Heart right ventricle (tissue), 16 donors: ENCODE data around the gene GPM6B. TPM values are rescaled to one million over a fixed set of nuclear protein-coding genes. Genes with fewer than 3 reads are reported as not detected.
"Not testable (repeated sequence)": the region's sequence is repeated elsewhere in the genome, so short reads cannot be mapped to it uniquely, and the experiment has no call there.

Source experiments
- ATAC-seq, 8 donors: fragments of 200-7000 bp; cut with Tn5 transposase; one replicate each; pipeline ENCODE4 v1.9.1; 2020; ENCODE audit warnings: mild to moderate bottlenecking in 8 of 8, moderate library complexity in 8 of 8, moderate number of reproducible peaks in 1 of 8
- DNase-seq, 2 donors: peaks; one replicate each; pipeline ENCODE4 v3.0.0-alpha.2; 2020
- H3K27ac ChIP-seq, 10 donors: fragments of 200-600 bp; sonication (generic) in 2 of 10; one replicate each; pipeline versions ENCODE4 v1.5.0 to v1.8.0; 2020 to 2022; ENCODE audit warnings: mild to moderate bottlenecking in 3 of 10
- H3K27me3 ChIP-seq, 7 donors: fragments of 200-600 bp; one replicate each; pipeline ENCODE4 v1.8.0; 2021 to 2022; ENCODE audit warnings: mild to moderate bottlenecking in 2 of 7
- H3K36me3 ChIP-seq, 9 donors: fragments of 200-600 bp; sonication (generic) in 1 of 9; one replicate each; pipeline versions ENCODE4 v1.5.0 to v1.8.0; 2020 to 2022; ENCODE audit warnings: mild to moderate bottlenecking in 2 of 9
- H3K4me1 ChIP-seq, 9 donors: fragments of 200-600 bp; sonication (generic) in 1 of 9; one replicate each; pipeline versions ENCODE4 v1.5.0 to v1.8.0; 2020 to 2022; ENCODE audit warnings: mild to moderate bottlenecking in 4 of 9
- H3K4me3 ChIP-seq, 10 donors: fragments of 200-600 bp; sonication (generic) in 2 of 10; one replicate each; pipeline versions ENCODE4 v1.5.0 to v1.8.0; 2020 to 2022; ENCODE audit warnings: mild to moderate bottlenecking in 7 of 10, moderate library complexity in 2 of 10
- H3K9me3 ChIP-seq, 11 donors: fragments of 200-600 bp in 10 of 11; sonication (generic) in 2 of 11; one replicate each; pipeline versions ENCODE4 v1.5.0 to v1.8.0; 2013 to 2022; ENCODE audit warnings: mild to moderate bottlenecking in 2 of 11, control low read depth in 1 of 11, moderate library complexity in 1 of 11
- CTCF ChIP-seq, 9 donors: fragments of 200-600 bp; sonication (generic) in 2 of 9; IDR thresholded peaks; one replicate each; pipeline versions ENCODE4 v1.5.0 to v1.8.0; 2021 to 2022; ENCODE audit warnings: antibody characterized with exemption in 9 of 9, mild to moderate bottlenecking in 5 of 9, moderate library complexity in 1 of 9
- WGBS, 2 donors: extraction: QIAGEN DNeasy Blood & Tissue Kit; methylation state at CpG; one replicate each; pipeline ENCODE4 v1.1.7; 2013; ENCODE audit warnings: inconsistent platforms in 1 of 2; 5-methylcytosine and 5-hydroxymethylcytosine counted together
- intact Hi-C, 10 donors: fragments of 100-400 bp; cut with DNase I; formaldehyde crosslinking; loops; one replicate each; pipeline versions ENCODE4 v1.11.1 to v1.14.2; 2022
- polyA plus RNA-seq, 2 donors: library from polyadenylated mRNA; stranded (reverse); fragments of 200-250 nt; gene quantifications; one replicate each; pipeline ENCODE4 v1.2.3, GENCODE V29; 2013
- total RNA-seq, 10 donors: library from RNA; stranded (reverse); fragmentation: NEBNext Ultra II Directional in 3 of 10; extraction: Animal tissue kit (Norgen Biotek cat#: 25700) in 3 of 10; gene quantifications; one replicate each; pipeline versions ENCODE4 v1.2.1 to v1.2.4, GENCODE V29; 2021 to 2023
- donor health status: Arrhythmogenic right ventricular cardiomyopathy.
- donor health status: ischemic (EF 13 %, LVEDD 7.1; RV severe dilation, severe dysfunction).
- donor health status: healthy with polysubstance abuse.
- donor health status: DM: no; HTN: yes; CAD: no.
- donor health status: DM: no; HTN: no; CAD: no.
- donor health status: ischemic (EF 25% LVEDD 6.9; RV normal size, moderate dysfunction).
- donor health status: ischemic (EF 25% LVEDD 5.7; RV mildly dilated, moderate dysfunction).
- donor health status: healthy.
- donor health status: DM: yes; HTN: yes; CAD: no.
- donor health status: Ischemic cardiomyopathy.
- donor health status: ischemic (EF 35%, LVEDD 5.7; RV mildly dilated, moderate dysfunction).
- donor health status: nonischemic (EF 11% LVEDD 7.7; RV severe dilation, severe dysfunction).
- donor health status: DM: yes; HTN: yes; CAD: no.
- donor health status: PGD.
- donor health status: ischemic (EF 29% LVEDD 5.4; RV normal size, mild dysfunction).
- donor health status: nonischemic (EF 23%, LVEDD 6.1; RV moderate dilation, normal function).

Gene GPM6B
- total and polyA plus RNA-seq, 12 donors, result 0.94 to 7.8 (median 2.8) TPM

DNA sequence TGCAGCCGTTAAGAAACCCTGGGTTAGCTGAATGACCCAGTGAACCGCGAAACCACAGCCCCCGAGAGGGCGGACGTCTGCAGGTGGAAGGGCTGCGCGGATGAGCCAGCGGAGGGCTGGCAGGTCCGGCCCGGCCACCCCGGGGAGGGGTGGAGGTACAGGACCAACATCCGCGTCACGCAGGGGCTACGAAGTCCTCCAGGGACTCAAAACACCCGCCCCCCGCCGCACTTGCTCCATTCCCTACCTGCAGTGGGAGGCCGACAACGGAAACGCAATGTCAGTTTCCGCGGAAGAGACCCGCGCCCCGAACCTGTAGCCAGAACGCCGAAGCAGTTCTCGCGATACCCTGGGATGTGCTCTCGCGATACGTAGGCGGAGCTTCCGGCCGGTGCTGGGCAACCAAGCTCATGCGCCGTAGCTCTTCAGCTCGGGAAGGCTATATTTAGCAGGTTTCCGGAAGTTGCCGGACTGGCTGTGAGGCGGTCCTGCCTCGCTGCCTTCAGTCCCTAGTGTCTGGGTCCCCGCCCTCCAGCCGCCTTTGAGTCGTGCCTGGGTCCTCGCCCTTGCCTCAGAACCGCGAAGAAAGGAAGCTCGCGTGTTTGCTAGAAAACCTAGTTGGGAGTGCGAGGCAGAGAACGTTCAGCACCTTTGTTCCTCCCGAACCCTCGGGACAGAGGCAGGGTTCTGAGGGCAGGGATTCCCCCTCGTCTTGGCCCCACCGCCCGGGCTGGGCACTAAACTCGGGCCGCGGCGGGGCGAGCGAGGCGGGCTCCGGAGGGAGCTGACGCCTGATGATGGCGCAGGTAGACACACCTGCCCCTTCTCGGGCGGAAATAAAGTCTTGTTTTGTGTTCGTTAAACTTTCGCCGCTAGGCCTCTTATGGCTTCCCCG lies 82.4 kb downstream of the GPM6B start, which contains the start of the genes OFD1 and TRAPPC2:
Gene OFD1, plus strand, starts transcription at position 471 of the 895 bp plus-strand sequence. Its CDS starts 324 bp downstream, at position 795.
Gene TRAPPC2, minus strand, starts transcription at position 343 of the 895 bp plus-strand sequence. CDS start 14,657 bp downstream, outside the sequence.
- 0% methylated on average over 67 to 71 of the region's 75 CpGs for WGBS, 2 donors

DNA sequence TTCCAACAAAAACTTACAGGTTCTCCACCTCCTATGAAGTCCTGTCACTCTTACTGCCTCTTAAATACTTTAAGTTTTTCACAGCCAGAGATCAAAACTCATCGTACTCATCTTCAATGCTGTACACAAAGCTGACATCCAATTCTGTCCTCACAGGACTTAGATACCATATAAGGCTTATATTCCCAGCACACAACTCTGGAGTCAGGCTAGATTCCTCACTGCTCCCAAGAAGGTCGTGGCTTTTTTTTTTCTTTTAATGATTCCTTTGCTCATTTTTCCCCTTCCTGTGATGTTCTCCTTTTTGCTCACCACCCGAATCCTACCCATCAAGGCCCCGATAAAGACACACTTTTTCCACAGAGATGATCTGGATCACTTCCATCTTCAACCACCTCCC lies 83.4 kb downstream of the GPM6B start:
- DNase-seq (no peak), ATAC-seq (no peak)
- peak overlapping the region in 7 of 10 donors; percentile 75 to 93 (median 91) for H3K27ac ChIP-seq
- intact Hi-C loops, result loop anchor here in 3 of 10 donors (5.0 kb wide), 4 partner anchors 41 to 81 kb away; partner anchors contain the start of genes TCEANC (in 2 of the 3) and RAB9A (in 1 of the 3)
- H3K9me3 ChIP-seq, result peaks cover 0 to 19% (median 0%) of the 10 kb centered on the region in 11 donors
- H3K4me3 ChIP-seq, result peak overlapping the region; percentile 53 to 95 (median 81)
- H3K4me1 ChIP-seq, result peaks cover 0 to 43% (median 11%) of the 10 kb centered on the region in 9 donors
- WGBS, 2 donors, result 16 to 24% methylated on average over 4 of the region's 4 CpGs
- H3K36me3 ChIP-seq, result peaks cover 0 to 16% (median 0%) of the 10 kb centered on the region in 9 donors
- no peak for TF ChIP-seq CTCF (IDR thresholded peaks at IDR 0.05)
- peaks cover 0 to 30% (median 0%) of the 10 kb centered on the region in 7 donors for H3K27me3 ChIP-seq

More for the DNA sequence above, 82.4 kb downstream of the GPM6B start, which contains the start of the genes OFD1 and TRAPPC2:
- intact Hi-C loops, result loop anchor here in 5 of 10 donors (1.0 to 5.0 kb wide), 7 partner anchors 42 to 82 kb away; partner anchors contain the start of genes RAB9A (in 3 of the 5) and TCEANC (in 2 of the 5)
- no peak for TF ChIP-seq CTCF (IDR thresholded peaks at IDR 0.05)
- ATAC-seq (peak; percentile 99 to 100 (median 100)), DNase-seq (peak; percentile 86 to 90)
- H3K36me3 ChIP-seq, result peaks cover 0 to 24% (median 0%) of the 10 kb centered on the region in 9 donors
- peak within 1 kb of the TSS; percentile 53 to 95 (median 81) for H3K4me3 ChIP-seq
- H3K27ac ChIP-seq, result peak within 1 kb of the TSS; percentile 75 to 93 (median 90)
- peaks cover 0 to 43% (median 11%) of the 10 kb centered on the region in 9 donors for H3K4me1 ChIP-seq
- peaks cover 0 to 30% (median 0%) of the 10 kb centered on the region in 7 donors for H3K27me3 ChIP-seq
- H3K9me3 ChIP-seq, result peaks cover 0 to 14% (median 0%) of the 10 kb centered on the region in 11 donors

GRCh38 chrX:13732246-13733067 lies 84.4 kb downstream of the GPM6B start:
- ATAC-seq, result no peak
- intact Hi-C loops, result loop anchor here in 3 of 10 donors (5.0 kb wide), 4 partner anchors 40 to 80 kb away; partner anchors contain the start of genes TCEANC (in 2 of the 3) and RAB9A (in 1 of the 3)
- TF ChIP-seq CTCF (IDR thresholded peaks at IDR 0.05), result no peak

DNA sequence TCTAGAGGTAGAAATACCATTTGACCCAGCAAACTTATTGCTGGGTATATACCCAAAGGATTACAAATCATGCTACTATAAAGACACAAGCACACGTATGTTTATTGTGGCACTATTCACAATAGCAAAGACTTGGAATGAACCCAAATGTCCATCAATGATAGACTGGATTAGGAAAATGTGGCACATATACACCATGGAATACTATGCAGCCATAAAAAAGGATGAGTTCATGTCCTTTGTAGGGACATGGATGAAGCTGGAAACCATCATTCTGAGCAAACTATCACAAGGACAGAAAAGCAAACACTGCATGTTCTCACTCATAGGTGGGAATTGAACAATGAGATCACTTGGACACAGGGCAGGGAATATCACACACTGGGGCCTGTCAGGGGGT lies 86.4 kb downstream of the GPM6B start:
- Histone ChIP-seq H3K9me3 (peaks cover 0 to 19% (median 0%) of the 10 kb centered on the region in 11 donors), H3K27me3 (peaks cover 0 to 21% (median 0%) of the 10 kb centered on the region in 7 donors), H3K4me1 (peaks cover 0 to 32% (median 11%) of the 10 kb centered on the region in 9 donors)
- H3K36me3 ChIP-seq, DNase-seq, H3K4me3 ChIP-seq, H3K27ac ChIP-seq, ATAC-seq: not testable (repeated sequence)
- 95% methylated on average over 1 of the region's 1 CpG for WGBS, 2 donors
- intact Hi-C loops, result loop anchor here in 3 of 10 donors (5.0 kb wide), 4 partner anchors 38 to 78 kb away; partner anchors contain the start of genes TCEANC (in 2 of the 3) and RAB9A (in 1 of the 3)

More at GRCh38 chrX:13732246-13733067, 84.4 kb downstream of the GPM6B start:
- Histone ChIP-seq H3K4me3 (no peak overlapping the region), H3K9me3 (peaks cover 0 to 19% (median 0%) of the 10 kb centered on the region in 11 donors), H3K27ac (peak overlapping the region in 4 of 10 donors; percentile 5 to 34 (median 20)), H3K27me3 (peaks cover 0 to 30% (median 0%) of the 10 kb centered on the region in 7 donors), H3K36me3 (peaks cover 0 to 7% (median 0%) of the 10 kb centered on the region in 9 donors), H3K4me1 (peaks cover 0 to 43% (median 11%) of the 10 kb centered on the region in 9 donors)
- WGBS, 2 donors, result 51 to 55% methylated on average over 7 of the region's 7 CpGs
- no peak for DNase-seq

- ATAC-seq, H3K27me3 ChIP-seq, H3K36me3 ChIP-seq, H3K27ac ChIP-seq, H3K4me3 ChIP-seq, intact Hi-C loops, DNase-seq: not testable (repeated sequence)
- 96 to 97% methylated on average over 2 of the region's 2 CpGs for WGBS, 2 donors
- Histone ChIP-seq H3K4me1 (peaks cover 0 to 15% (median 0%) of the 10 kb centered on the region in 9 donors), H3K9me3 (peaks cover 0 to 19% (median 0%) of the 10 kb centered on the region in 11 donors)
These were observed 90.3 kb downstream of the GPM6B start for GRCh38 chrX:13726583-13726982.

DNA sequence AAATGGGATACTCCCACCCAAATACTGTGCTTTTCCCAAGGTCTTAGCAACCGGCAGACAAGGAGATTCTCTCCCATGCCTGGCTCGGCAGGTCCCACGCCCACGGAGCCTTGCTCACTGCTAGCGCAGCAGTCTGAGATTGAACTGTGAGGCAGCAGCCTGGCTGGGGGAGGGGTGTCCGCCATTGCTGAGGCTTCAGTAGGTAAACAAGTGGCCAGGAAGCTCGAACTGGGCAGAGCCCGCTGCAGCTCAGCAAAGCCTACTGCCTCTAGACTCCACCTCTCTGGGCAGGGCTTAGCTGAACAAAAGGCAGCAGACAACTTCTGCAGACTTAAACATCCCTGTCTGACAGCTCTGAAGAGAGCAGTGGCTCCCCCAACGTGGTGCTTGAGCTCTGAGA lies 92.0 kb downstream of the GPM6B start:
- 86 to 92% methylated on average over 8 to 9 of the region's 9 CpGs for WGBS, 2 donors
- peaks cover 0 to 13% (median 0%) of the 10 kb centered on the region in 9 donors for H3K4me1 ChIP-seq
- H3K36me3 ChIP-seq, H3K4me3 ChIP-seq, ATAC-seq, H3K27ac ChIP-seq, intact Hi-C loops, H3K27me3 ChIP-seq, H3K9me3 ChIP-seq: not testable (repeated sequence)
- DNase-seq, result peak in 1 of 2 donors; percentile 11
